Measurements from ENCODE around the gene YOD1. TPM values are rescaled to one million over a fixed set of nuclear protein-coding genes. Genes with fewer than 3 reads are reported as not detected.

YOD1 gene
- total RNA-seq, 4 donors from 2014 or later = 9.6 to 32.0 (median 22.9) TPM

DNA sequence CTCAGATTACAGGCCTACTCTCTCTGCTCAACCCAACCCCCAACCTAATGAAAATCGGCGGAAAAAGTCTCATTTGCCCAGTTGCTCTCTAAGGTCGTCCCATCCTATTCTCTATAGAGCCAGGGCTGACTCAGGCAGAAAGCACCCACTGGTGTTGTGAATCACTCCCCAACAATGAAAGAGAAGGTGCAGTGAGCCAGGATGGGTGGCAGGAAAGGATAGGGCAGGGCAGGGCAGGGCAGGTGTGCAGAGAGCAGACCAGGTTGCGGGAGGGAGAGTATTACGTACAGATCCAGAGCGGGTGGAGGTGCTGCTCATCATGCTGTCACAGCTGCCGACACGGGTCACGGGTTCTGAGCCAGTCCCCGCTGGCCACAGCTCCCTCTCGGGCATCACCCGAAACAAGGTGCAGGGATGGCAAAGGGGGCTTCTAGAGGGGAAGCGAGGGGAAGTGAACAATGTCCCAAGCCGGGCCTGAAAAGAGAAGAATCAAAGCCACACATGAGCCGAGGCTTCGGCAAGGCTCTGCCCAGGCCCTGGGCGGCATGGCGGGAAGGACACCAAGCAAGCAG is 23.7 kb downstream of the YOD1 start:
- peaks cover 0 to 2% (median 0%) of the 10 kb centered on the region in 4 donors for H3K27me3 ChIP-seq
- peak overlapping the region in 3 of 4 donors; percentile 24 to 37 (median 33) for H3K4me3 ChIP-seq
- peaks cover 0 to 33% (median 0%) of the 10 kb centered on the region in 3 donors for H3K36me3 ChIP-seq
- intact Hi-C loops (cut with DNase I) = no loop called here
- TF ChIP-seq POLR2A (IDR thresholded peaks at IDR 0.05) = peak in 3 of 4 donors; percentile 17 to 59 (median 59)
- TF ChIP-seq, protein P1, sequence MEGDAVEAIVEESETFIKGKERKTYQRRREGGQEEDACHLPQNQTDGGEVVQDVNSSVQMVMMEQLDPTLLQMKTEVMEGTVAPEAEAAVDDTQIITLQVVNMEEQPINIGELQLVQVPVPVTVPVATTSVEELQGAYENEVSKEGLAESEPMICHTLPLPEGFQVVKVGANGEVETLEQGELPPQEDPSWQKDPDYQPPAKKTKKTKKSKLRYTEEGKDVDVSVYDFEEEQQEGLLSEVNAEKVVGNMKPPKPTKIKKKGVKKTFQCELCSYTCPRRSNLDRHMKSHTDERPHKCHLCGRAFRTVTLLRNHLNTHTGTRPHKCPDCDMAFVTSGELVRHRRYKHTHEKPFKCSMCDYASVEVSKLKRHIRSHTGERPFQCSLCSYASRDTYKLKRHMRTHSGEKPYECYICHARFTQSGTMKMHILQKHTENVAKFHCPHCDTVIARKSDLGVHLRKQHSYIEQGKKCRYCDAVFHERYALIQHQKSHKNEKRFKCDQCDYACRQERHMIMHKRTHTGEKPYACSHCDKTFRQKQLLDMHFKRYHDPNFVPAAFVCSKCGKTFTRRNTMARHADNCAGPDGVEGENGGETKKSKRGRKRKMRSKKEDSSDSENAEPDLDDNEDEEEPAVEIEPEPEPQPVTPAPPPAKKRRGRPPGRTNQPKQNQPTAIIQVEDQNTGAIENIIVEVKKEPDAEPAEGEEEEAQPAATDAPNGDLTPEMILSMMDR (IDR thresholded peaks at IDR 0.05) = no peak
- 44 to 56% methylated on average over 14 to 16 of the region's 18 CpGs for WGBS, 2 donors
- DNase-seq = no peak
- H3K9me3 ChIP-seq = no peaks in the 10 kb centered on the region
- H3K4me1 ChIP-seq = peaks cover 15 to 90% (median 29%) of the 10 kb centered on the region in 3 donors
- H3K27ac ChIP-seq = peak overlapping the region; percentile 85 to 98 (median 96)

DNA sequence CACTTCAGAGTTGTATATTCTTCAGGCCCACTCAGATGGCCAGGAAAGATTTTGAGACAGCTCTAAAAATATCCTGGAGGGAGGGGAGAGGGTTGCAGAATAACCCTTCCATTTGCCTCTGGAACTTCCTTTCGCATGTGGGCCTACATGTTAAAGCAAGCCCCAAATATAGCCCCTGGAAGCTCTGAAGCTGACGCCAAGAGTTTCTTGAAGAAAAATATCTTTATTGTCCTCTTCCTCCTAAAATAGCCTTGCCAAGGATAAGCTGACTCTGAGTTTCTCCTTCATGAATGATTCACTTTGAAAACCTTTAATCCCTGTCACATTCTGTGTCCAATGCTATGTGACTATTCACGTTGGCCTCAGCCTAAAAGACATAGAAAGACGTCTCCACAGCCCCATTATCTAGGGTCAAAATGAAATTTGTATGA is 24.9 kb downstream of the YOD1 start:
- peaks cover 27 to 100% (median 34%) of the 10 kb centered on the region in 3 donors for H3K4me1 ChIP-seq
- H3K27me3 ChIP-seq = no peaks in the 10 kb centered on the region
- H3K4me3 ChIP-seq = no peak overlapping the region
- intact Hi-C loops (cut with DNase I) = no loop called here
- H3K27ac ChIP-seq = peak overlapping the region; percentile 85 to 98 (median 96)
- 22 to 36% methylated on average over 4 of the region's 4 CpGs for WGBS, 2 donors
- DNase-seq = no peak
- no peaks in the 10 kb centered on the region for H3K9me3 ChIP-seq
- peaks cover 0 to 33% (median 0%) of the 10 kb centered on the region in 3 donors for H3K36me3 ChIP-seq
- TF ChIP-seq POLR2A (IDR thresholded peaks at IDR 0.05) = no peak
- TF ChIP-seq, protein P1 (IDR thresholded peaks at IDR 0.05) = no peak

GRCh38 chr1:207025146-207025880 is 25.7 kb downstream of the YOD1 start:
- Histone ChIP-seq H3K27ac (peak overlapping the region; percentile 85 to 98 (median 96)), H3K4me1 (peaks cover 33 to 100% (median 41%) of the 10 kb centered on the region in 3 donors), H3K36me3 (peaks cover 0 to 33% (median 0%) of the 10 kb centered on the region in 3 donors), H3K4me3 (no peak overlapping the region), H3K9me3 (no peaks in the 10 kb centered on the region), H3K27me3 (no peaks in the 10 kb centered on the region)
- no peak for DNase-seq
- TF ChIP-seq, protein P1 (IDR thresholded peaks at IDR 0.05) = no peak
- TF ChIP-seq POLR2A (IDR thresholded peaks at IDR 0.05) = no peak
- WGBS, 2 donors = 8% methylated on average over 1 to 5 of the region's 5 CpGs
- intact Hi-C loops (cut with DNase I) = no loop called here

GRCh38 chr1:207024202-207025145 is 26.5 kb downstream of the YOD1 start:
- TF ChIP-seq, protein P1 (IDR thresholded peaks at IDR 0.05) = no peak
- TF ChIP-seq POLR2A (IDR thresholded peaks at IDR 0.05) = no peak
- peaks cover 0 to 33% (median 0%) of the 10 kb centered on the region in 3 donors for H3K36me3 ChIP-seq
- H3K27me3 ChIP-seq = no peaks in the 10 kb centered on the region
- H3K27ac ChIP-seq = peak overlapping the region; percentile 85 to 98 (median 96)
- WGBS, 2 donors = 76 to 80% methylated on average over 7 to 8 of the region's 18 CpGs
- H3K4me3 ChIP-seq = no peak overlapping the region
- peaks cover 33 to 100% (median 44%) of the 10 kb centered on the region in 3 donors for H3K4me1 ChIP-seq
- intact Hi-C loops (cut with DNase I) = no loop called here
- H3K9me3 ChIP-seq = no peaks in the 10 kb centered on the region
- no peak for DNase-seq

All from esophagus squamous epithelium (tissue), 5 donors.